Measurements from ENCODE around the gene GLOD4. TPM values are rescaled to one million over a fixed set of nuclear protein-coding genes. Genes with fewer than 3 reads are reported as not detected.

GLOD4 gene
- total and polyA plus RNA-seq, 2 of the 4 experiments (the other 2 are of a cell fraction): 26.3 to 36.7 TPM

GRCh38 chr17:721540-721937 is 60.5 kb downstream of the GLOD4 start:
- Histone ChIP-seq H4K8ac (ENCODE audit: low read depth in 2 of 2, low read length in 2 of 2) (no peak overlapping the region), H2BK120ac (ENCODE audit: low read depth, low read length) (no peak overlapping the region), H2AK9ac (replicated peaks; ENCODE audit: low read depth, low read length, poor library complexity) (no peak overlapping the region), H2BK15ac (ENCODE audit: low read depth, low read length) (no peak overlapping the region), H2AK5ac (ENCODE audit: low read depth, low read length) (no peak overlapping the region), H3K4me3 (ENCODE audit: insufficient read depth, low read depth, low read length) (no peak overlapping the region), H3K79me1 (ENCODE audit: low read depth in 1 of 2, low read length in 2 of 2) (peaks cover 0 to 4% of the 10 kb centered on the region in 2 experiments; a peak in 2 of 4 replicates), H3K9ac (ENCODE audit: low read depth, low read length) (no peak overlapping the region), H3K18ac (ENCODE audit: low read depth, low read length) (no peak overlapping the region), H3K23ac (ENCODE audit: low read depth, low read length) (no peak overlapping the region), H3K36me3 (ENCODE audit: control insufficient read depth, insufficient read depth, low read length) (no peaks in the 10 kb centered on the region), H3K4ac (ENCODE audit: low read depth, low read length) (no peak overlapping the region), H2BK20ac (ENCODE audit: low read depth, low read length) (no peak overlapping the region), H3K27me3 (ENCODE audit: control insufficient read depth, insufficient read depth, low read length) (no peaks in the 10 kb centered on the region), H3K4me1 (ENCODE audit: control insufficient read depth, insufficient read depth, low read length) (no peaks in the 10 kb centered on the region), H3K9me1 (ENCODE audit: insufficient read depth, low read length) (0 out of 2 replicates have a peak, but pooled peaks cover 3% of the 10 kb centered on the region), H3K27ac (ENCODE audit: insufficient read depth, low read length) (no peak overlapping the region), H2BK5ac (ENCODE audit: low read depth, low read length, poor library complexity, severe bottlenecking) (no peak overlapping the region), H4K20me1 (ENCODE audit: insufficient read depth, low read length) (no peaks in the 10 kb centered on the region), H3K4me2 (ENCODE audit: low read depth, low read length) (no peak overlapping the region), H3K56ac (ENCODE audit: extremely low read depth, insufficient read depth, low read length) (no peak overlapping the region), H2AFZ (replicated peaks; ENCODE audit: low read length, poor library complexity) (no peak overlapping the region), H3K14ac (replicated peaks; ENCODE audit: low read depth, low read length) (no peak overlapping the region), H3K9me3 (ENCODE audit: control insufficient read depth, insufficient read depth, low read length) (no peaks in the 10 kb centered on the region), H4K91ac (ENCODE audit: insufficient read depth, low read depth, low read length) (no peak overlapping the region), H4K5ac (ENCODE audit: low read depth, low read length) (no peak overlapping the region)
- no CpG with 5 or more reads among the region's 5 CpGs for WGBS, 2 experiments (ENCODE audit: extremely low coverage in 2 of 2, insufficient read length in 1 of 2)
- DNase-seq (no peak), ATAC-seq (ENCODE audit: low read depth) (no peak)
- ChIA-PET POLR2A (ENCODE audit: unreplicated experiment) (no interaction called here), CTCF (no interaction called here)
- dilution Hi-C loops (cut with HindIII; ENCODE audit: low sequenced_read_pairs, unreplicated experiment) (no loop called here), in situ Hi-C loops (cut with MboI; ENCODE audit: low sequenced_read_pairs) (no loop called here), intact Hi-C loops (cut with micrococcal nuclease) (no loop called here)
- BruUV-seq (replicated peaks): no TSS peak
- TF ChIP-seq SMC3 (IDR thresholded peaks at IDR 0.05; ENCODE audit: low read depth, low read length): no peak
- no peak for TF ChIP-seq RFX5 (IDR thresholded peaks at IDR 0.05; ENCODE audit: low read depth, low read length)
- no peak for TF ChIP-seq MAFK (IDR thresholded peaks at IDR 0.05; ENCODE audit: low read depth, low read length)
- no peak for TF ChIP-seq RCOR1 (IDR thresholded peaks at IDR 0.05; ENCODE audit: insufficient replicate concordance, low read length)
- no peak for TF ChIP-seq USF2 (IDR thresholded peaks at IDR 0.05; ENCODE audit: low read depth, low read length)
- no peak for TF ChIP-seq FOS (IDR thresholded peaks at IDR 0.05; ENCODE audit: low read depth, low read length)
- TF ChIP-seq CEBPB (IDR thresholded peaks at IDR 0.05; ENCODE audit: low read depth, low read length): no peak

Data from IMR-90 (cell line).